HG02981 (cell line): Measurements from ENCODE around the gene MYO10.
"Not testable (repeated sequence)": the region's sequence is repeated elsewhere in the genome, so short reads cannot be mapped to it uniquely, and the experiment has no call there.

Experiments
- ATAC-seq: cut with Tn5 transposase; IDR thresholded peaks from one replicate; pipeline ENCODE4 v1.9.1; 2021; ENCODE audit warnings: mild to moderate bottlenecking, moderate library complexity; ENCODE audit not compliant: unreplicated experiment

Gene MYO10

DNA sequence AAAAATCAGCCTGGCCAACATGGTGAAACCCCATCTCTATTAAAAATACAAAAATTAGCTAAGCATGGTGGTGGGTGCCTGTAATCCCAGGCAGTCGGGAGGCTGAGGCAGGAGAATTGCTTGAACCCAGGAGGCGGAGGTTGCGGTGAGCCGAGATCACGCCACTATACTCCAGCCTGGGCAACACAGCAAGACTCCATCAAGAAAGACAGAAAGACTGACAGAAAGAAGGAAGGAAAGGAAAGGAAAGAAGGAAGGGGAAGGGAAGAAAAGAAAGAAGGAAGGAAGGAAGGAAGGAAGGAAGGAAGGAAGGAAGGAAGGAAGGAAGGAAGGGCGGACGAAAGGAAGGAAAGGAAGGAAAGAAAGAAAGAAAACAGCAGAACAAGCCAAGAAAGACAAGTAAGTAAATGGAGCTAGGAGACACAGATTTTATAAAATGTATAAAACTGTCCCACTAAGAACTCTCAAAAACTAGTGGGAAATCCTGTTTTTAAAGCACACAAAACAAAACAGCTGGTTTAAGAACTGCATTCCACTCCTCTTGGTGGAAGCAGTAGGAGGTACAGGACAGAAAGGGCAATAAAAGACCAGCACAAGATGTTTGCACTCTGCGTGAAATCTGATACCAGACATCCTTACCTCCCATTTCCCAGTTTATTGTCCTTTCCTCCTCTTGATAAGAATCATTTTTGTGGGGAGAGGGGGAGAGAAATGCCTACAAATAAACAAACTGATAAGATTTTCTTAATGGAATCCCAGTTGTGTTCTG, 46.7 kb downstream of the MYO10 start:
- ATAC-seq = no peak

GRCh38 chr5:16888694-16889124, 47.4 kb downstream of the MYO10 start:
- ATAC-seq = no peak

GRCh38 chr5:16886793-16887345, 49.2 kb downstream of the MYO10 start:
- ATAC-seq = no peak

- ATAC-seq = no peak
Observed at GRCh38 chr5:16886366-16886736, 49.7 kb downstream of the MYO10 start.

DNA sequence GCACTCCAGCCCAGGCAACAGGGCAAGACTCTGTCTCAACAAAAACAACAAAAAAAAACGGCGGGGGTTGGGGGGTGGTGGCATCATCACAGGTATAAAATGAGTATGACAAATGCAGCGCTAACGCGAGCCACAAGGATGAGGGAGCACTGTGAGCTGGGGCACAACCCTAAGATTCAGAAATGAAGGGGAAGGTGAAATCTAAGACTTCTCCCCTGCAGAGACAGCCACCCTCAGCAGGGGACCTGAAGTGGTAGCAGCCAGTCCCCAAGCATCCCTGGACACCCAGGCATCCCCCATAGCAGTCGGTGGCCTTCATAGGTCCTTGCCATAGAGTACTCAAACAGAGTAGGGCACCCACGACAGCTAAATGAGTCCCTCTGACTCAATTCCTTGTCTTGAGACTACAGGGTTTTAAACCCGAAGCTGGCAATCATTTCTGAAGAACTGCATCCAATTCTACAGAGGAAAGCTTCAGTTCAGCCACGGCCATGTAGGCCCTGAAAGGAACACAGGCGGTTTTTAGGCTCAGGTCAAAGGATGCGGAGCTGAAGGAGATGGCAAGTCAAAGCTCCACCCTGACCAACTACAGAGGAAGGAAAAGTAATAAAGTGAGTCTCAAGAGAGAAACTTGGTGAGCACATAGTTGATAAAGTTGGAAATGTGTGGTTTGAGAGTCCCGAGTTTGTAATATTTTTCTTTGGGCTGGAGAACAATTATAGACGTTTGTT, 50.3 kb downstream of the MYO10 start:
- ATAC-seq = no peak

- ATAC-seq = no peak
Observed at GRCh38 chr5:16884595-16884994, 51.5 kb downstream of the MYO10 start.

DNA sequence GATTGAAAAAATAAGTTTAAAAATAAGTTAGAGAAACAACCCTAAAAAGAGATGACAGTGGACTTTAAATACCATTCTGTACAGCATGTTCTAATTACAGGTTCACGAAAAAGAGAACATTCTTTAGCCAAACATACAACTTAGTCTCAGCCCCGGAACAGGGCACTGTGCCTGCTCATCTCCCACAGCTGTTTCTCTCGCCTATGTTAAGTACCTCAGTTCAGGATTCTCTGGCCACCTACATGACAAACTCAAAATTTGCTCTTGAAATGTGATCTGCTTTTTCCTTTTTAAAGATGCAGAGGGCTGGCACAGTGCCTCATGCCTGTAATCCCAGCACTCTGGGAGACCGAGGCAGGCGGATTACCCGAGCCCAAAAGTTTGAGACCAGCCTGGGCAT, 52.3 kb downstream of the MYO10 start:
- no peak for ATAC-seq

DNA sequence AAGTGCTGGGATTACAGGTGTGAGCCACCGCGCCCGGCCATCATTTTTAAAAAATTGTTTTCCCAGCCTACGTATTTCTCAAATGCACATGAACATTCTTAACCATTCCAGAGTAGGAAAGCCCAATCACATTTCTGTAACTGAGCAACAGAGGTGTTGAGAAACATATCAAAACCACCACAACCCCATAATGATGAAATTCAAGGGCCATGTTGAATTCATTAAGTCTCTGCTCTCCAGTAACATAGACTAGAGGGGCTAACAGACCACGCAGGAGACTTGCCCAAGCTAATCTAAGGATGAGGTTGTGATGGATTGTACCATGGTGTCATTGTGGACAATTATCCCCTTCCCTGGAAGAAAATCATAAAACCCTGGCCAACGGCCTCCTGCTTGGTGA, 52.9 kb downstream of the MYO10 start:
- ATAC-seq = no peak

DNA sequence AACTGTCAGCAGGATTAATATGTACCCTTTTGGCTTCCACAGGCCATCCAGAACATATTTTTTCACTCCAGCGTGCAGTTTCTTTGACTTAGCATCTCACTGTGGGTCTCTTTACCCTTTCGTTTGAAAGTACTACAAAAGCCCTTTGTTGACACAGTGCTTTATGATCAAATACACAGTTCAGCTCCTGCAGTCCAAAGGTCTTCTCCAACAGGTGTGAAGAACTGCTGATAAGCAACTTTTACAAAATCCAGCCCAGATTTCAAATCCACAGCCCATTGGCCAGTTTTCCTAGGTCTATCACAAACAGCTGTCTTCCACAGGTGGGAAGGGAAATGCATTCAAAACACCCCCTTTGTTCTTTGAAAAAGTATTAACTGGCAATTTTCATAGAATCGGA, 54.8 kb downstream of the MYO10 start:
- no peak for ATAC-seq

GRCh38 chr5:16880547-16880946, 55.5 kb downstream of the MYO10 start:
- ATAC-seq = no peak

DNA sequence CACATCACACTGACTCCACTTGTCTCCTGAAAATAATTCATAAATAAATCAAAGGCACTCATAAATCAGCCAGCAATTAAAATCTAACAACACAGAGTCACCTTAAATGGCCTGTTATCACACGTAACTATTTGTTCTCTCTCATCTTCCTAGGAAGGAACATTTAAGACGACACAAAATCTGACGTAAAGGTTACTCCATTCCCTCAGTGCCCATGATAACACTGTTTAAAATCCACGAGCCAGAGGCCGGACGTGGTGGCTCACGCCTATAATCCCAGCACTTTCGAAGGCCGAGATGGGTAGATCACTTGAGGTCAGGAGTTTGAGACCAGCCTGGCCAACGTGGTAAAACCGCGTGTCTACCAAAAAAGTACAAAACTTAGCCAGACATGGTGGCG, 56.4 kb downstream of the MYO10 start:
- ATAC-seq = no peak

- no peak for ATAC-seq
Observed at GRCh38 chr5:16879191-16879590, 56.9 kb downstream of the MYO10 start.

DNA sequence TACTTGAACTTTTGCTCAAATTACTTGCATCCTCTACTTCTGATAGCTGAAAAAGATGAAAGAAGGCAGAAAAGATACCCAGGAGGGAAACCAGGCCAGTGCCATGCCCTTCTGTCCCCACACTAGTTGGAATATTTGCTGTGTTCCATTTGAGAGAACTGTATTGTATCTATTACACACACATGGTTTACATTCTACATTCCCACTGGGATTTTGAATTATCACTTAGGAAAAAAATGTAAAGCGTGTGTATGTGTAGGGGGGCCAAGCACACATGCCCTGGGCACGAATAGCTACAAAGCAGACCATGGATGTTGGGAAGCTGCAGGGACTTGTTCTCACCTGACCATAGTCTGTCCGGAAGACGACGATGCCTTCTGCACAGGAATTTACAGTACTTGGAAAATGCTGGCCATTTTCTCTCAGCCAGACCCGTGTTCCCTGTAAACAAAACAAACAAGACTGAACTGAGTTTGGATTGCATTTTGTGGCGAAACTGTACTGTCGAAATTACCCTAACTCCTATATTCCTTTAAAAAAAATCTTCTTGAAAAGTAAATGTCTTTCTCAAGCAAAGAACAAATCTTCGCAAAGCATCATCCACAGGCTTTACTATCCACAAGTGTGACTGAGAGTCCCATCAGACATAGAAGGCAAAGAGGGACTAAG, 58.7 kb downstream of the MYO10 start:
- ATAC-seq = no peak

DNA sequence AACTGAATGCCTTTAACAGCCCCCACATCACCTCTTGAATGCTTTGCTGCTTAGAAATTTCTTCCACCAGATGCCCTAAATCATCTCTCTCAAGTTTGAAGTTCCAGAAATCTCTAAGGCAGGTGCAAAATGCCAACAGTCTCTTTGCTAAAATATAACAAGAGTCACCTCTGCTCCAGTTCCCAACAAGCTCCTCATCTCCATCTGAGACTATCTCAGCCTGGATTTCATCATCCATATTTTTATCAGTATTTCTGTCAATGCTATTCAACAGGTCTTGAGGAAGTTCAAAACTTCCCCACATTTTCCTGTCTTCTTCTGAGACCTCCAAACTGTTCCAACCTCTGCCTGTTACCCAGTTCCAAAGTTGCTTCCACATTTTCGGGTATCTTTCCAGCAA, 61.7 kb downstream of the MYO10 start:
- not testable (repeated sequence) for ATAC-seq

DNA sequence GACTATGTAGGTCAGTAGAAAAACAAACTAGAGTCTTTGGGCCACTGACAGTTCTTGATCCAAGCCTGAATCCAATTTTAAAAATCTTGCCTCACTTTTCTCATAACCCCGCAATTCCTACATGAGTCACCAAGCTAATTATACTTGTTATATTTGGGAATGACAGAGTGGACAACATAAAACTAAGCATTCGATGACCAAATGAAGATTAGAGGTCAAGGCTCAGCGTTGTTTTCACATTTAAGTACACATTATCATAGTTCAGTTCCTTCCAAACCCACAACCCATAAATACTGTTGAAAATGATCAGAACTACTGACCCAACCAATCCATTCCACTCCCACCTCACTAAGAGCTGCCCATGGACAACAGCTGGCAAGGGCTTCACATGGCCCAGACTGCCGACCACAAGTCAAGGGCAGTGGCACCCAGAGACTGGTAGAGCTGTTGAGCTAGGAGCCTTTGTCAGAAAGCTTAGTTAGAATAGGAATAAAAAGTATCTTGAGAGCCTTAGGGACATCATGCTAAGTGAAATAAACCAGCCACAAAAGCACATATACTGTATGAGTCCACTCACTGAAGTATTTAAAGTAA, 64.2 kb downstream of the MYO10 start:
- no peak for ATAC-seq

GRCh38 chr5:16870878-16871277, 65.2 kb downstream of the MYO10 start:
- ATAC-seq = no peak

DNA sequence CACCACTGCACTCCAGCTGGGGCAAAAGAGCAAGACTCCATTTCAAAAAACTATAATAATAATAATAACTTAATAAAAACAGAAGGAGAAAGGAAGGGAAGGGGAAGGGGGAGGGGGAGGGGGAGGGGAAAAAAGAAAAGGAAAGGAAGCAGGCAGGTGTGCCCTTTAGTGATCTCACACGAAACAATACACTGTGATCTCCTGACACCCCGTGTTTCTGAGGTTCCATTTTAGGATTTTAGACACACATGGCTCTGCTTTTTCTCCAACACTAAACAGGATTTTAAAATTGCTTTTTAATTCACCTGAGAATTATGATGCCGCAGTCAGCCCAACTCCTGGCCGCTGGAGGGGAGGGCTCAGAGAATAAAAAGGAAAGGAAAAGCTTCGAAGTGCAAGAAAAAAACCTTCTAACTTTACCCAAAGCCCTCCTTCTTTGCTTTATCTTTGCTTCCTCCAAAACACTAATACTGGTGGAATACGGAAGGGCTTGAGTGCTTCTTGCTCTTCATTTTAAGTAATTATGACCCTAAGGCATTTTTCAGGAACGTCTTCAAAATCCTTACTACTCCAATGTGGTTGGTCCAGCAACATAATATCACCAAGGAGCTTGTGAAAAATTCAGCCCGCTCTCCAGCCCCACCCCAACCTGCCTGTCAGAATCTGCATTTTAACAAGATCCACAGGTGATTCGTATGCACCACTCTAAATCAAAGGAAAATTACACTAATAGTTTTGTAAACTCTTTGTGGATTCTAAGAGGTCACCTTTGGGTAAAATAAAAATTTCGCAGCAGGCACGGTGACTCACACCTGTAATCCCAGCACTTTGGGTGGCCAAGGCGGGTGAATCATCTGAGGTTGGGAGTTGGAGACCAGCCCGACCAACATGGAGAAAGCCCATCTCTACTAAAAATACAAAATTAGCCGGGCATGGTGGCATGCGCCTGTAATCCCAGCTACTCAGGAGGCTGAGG, 66.0 kb downstream of the MYO10 start:
- ATAC-seq = no peak

DNA sequence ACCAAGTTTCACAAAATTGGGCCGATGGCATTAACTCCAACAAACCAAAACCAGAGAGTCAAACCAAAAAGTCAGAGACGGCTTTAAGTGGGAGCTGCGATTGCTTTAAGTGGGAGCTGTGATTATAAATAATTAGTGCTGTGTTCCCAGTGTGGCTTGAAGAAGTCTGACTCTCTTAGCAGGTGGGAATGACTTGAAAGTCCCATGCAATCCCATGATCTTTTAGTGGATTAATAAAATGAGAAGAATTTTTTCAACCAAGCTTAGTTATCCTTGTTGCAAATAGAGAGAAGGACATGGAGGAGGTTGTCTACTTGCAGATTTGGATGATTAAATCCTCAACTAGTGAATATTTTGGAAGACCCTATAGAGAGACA, 68.5 kb downstream of the MYO10 start:
- ATAC-seq = no peak

DNA sequence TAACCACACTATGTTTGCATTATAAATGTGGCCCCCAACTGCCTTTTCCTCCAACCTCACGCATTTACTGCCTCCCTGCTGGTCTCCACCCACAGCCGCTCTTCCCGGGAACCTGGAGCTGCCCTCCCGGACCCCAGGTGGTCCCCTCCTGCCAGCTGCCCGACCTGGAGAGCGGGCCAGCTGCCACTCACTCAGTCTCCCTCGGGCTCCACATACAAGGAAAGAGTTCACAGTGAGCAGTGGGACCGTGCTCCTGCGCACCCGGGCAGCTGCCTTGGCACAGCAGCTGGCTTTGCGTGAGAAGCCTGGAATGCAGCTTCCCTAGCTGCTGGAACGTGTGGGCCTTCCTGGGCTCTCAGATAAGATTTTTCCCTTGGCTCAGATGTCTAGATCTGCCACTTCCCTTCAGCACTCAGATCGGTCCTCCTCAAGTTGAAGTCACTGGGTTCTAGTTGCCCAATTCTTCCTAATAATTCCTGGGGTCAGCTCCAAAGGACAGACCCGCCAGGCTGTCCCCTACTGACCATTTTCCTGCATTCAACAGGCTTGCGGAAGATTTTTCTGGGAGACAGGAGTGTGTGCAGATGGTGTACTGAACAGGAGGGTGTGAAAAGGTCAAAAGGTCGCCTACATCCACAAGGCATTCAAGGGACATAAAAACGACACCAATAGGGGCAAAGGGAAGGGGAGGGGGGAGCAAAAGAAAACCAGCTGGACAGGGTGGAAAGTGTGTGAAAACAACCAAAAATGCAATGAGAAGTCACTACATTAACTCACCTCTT, 69.1 kb downstream of the MYO10 start:
- ATAC-seq = no peak
